Stomach (tissue), 9 donors: ENCODE measurements around the gene SCP2. TPM values are rescaled to one million over a fixed set of nuclear protein-coding genes. Genes with fewer than 3 reads are reported as not detected.

Experiments
- DNase-seq, 2 donors: peaks; one replicate each; pipeline versions ENCODE4 v3.0.0 to v3.0.0-alpha.2; 2013 to 2019
- H3K27ac ChIP-seq, 5 donors: fragments of 200-600 bp in 4 of 5; sonication (generic) in 4 of 5; one replicate each; pipeline ENCODE4 v1.5.1; 2013 to 2019; ENCODE audit warnings: mild to moderate bottlenecking in 1 of 5, moderate library complexity in 1 of 5
- H3K27me3 ChIP-seq, 3 donors: fragments of 200-600 bp; sonication (generic); one replicate each; pipeline ENCODE4 v1.5.1; 2017 to 2019; ENCODE audit warnings: mixed run types in 1 of 3
- H3K36me3 ChIP-seq, 4 donors: fragments of 200-600 bp; sonication (generic); 1 replicate in 3 of 4; 2 replicates in 1 of 4; pipeline ENCODE4 v1.5.1; 2016 to 2019
- H3K4me1 ChIP-seq, 4 donors: fragments of 200-600 bp; sonication (generic); one replicate each; pipeline ENCODE4 v1.5.1; 2016 to 2019
- H3K4me3 ChIP-seq, 4 donors: fragments of 200-600 bp; sonication (generic) in 3 of 4; one replicate each; pipeline ENCODE4 v1.5.1; 2016 to 2019; ENCODE audit warnings: mild to moderate bottlenecking in 1 of 4
- H3K9me3 ChIP-seq, 4 donors: fragments of 200-600 bp; sonication (generic); one replicate each; pipeline ENCODE4 v1.5.1; 2016 to 2019
- EP300 ChIP-seq: sonication (generic); formaldehyde crosslinking; IDR thresholded peaks from one replicate; pipeline ENCODE4 v1.6.1; 2017; ENCODE audit warnings: antibody characterized with exemption
- POLR2A ChIP-seq, 4 donors: fragments of 450-650 bp; IDR thresholded peaks; one replicate each; pipeline ENCODE4 v1.6.1; 2016; ENCODE audit warnings: antibody characterized with exemption in 4 of 4, control low read depth in 2 of 4, mild to moderate bottlenecking in 1 of 4, moderate library complexity in 1 of 4
- POLR2AphosphoS5 ChIP-seq, 3 donors: sonication (generic); formaldehyde crosslinking; IDR thresholded peaks; one replicate each; pipeline ENCODE4 v1.6.1; 2016; ENCODE audit warnings: antibody characterized with exemption in 3 of 3
- WGBS, 5 donors: extraction: QIAGEN DNeasy Blood & Tissue Kit in 3 of 5; methylation state at CpG; one replicate each; pipeline versions ENCODE4 v1.1.5 to v1.1.7; 2013 to 2018; 5-methylcytosine and 5-hydroxymethylcytosine counted together
- intact Hi-C: fragments of 100-400 bp; cut with DNase I; formaldehyde crosslinking; loops from one replicate; pipeline ENCODE4 v1.15.1; 2023; ENCODE audit warnings: low total_unique reads
- polyA plus RNA-seq, 3 donors: library from polyadenylated mRNA; stranded (reverse); fragments of 200-250 nt; gene quantifications; one replicate each; pipeline ENCODE4 v1.2.3, GENCODE V29; 2013
- total RNA-seq, 5 donors: library from RNA; depleted of rRNA; stranded (reverse); fragments of >200 nt; gene quantifications; one replicate each; pipeline versions ENCODE4 v1.1.0 to v1.2.3, GENCODE V29; 2014 to 2016
- TF ChIP-seq, protein P1 (sequence below), 7 experiments: fragments of 450-650 bp in 4 of 7; fragments of 200-600 bp in 3 of 7; sonication (generic) in 3 of 7; IDR thresholded peaks; one replicate each; pipeline ENCODE4 v1.5.1; 2016 to 2019; ENCODE audit warnings: antibody characterized with exemption in 7 of 7, control low read depth in 2 of 7, mild to moderate bottlenecking in 1 of 7
- donor health status: healthy with polysubstance abuse.
- donor health status: Bipolar disorder and iron deficiency.
- donor health status: healthy.

The SCP2 gene
- total and polyA plus RNA-seq, 8 donors = 45.1 to 347 (median 97.0) TPM

DNA sequence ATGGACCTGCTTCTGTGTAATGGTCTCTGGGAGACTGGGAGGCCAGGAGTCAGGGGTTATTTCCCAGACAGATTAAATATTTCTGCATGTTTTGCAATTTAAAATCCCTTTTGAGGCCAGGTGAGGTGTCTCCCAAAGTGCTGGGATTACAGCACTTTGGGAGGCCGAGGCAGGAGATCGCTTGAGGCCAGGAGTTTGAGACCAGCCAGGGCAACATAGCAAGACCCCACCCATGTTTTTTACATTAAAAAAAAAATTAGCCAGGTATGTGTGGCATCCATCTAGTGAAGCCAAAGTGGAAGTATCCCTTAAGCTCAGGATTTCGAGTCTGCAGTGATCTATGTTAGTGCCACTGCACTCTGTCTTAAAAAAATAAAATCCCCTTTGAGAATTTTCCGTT, 39.6 kb upstream of the SCP2 start:
- Histone ChIP-seq H3K27me3 (no peaks in the 10 kb centered on the region), H3K4me3 (no peak overlapping the region), H3K9me3 (no peaks in the 10 kb centered on the region), H3K4me1 (no peaks in the 10 kb centered on the region), H3K27ac (no peak overlapping the region), H3K36me3 (no peaks in the 10 kb centered on the region)
- intact Hi-C loops = no loop called here
- no peak for DNase-seq
- TF ChIP-seq EP300 (no peak), POLR2A (IDR thresholded peaks at IDR 0.05) (no peak), POLR2AphosphoS5 (IDR thresholded peaks at IDR 0.05) (no peak)
- TF ChIP-seq, protein P1, sequence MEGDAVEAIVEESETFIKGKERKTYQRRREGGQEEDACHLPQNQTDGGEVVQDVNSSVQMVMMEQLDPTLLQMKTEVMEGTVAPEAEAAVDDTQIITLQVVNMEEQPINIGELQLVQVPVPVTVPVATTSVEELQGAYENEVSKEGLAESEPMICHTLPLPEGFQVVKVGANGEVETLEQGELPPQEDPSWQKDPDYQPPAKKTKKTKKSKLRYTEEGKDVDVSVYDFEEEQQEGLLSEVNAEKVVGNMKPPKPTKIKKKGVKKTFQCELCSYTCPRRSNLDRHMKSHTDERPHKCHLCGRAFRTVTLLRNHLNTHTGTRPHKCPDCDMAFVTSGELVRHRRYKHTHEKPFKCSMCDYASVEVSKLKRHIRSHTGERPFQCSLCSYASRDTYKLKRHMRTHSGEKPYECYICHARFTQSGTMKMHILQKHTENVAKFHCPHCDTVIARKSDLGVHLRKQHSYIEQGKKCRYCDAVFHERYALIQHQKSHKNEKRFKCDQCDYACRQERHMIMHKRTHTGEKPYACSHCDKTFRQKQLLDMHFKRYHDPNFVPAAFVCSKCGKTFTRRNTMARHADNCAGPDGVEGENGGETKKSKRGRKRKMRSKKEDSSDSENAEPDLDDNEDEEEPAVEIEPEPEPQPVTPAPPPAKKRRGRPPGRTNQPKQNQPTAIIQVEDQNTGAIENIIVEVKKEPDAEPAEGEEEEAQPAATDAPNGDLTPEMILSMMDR (IDR thresholded peaks at IDR 0.05) = no peak
- 82 to 91% (median 87%) methylated on average over 4 of the region's 4 CpGs for WGBS, 5 donors

DNA sequence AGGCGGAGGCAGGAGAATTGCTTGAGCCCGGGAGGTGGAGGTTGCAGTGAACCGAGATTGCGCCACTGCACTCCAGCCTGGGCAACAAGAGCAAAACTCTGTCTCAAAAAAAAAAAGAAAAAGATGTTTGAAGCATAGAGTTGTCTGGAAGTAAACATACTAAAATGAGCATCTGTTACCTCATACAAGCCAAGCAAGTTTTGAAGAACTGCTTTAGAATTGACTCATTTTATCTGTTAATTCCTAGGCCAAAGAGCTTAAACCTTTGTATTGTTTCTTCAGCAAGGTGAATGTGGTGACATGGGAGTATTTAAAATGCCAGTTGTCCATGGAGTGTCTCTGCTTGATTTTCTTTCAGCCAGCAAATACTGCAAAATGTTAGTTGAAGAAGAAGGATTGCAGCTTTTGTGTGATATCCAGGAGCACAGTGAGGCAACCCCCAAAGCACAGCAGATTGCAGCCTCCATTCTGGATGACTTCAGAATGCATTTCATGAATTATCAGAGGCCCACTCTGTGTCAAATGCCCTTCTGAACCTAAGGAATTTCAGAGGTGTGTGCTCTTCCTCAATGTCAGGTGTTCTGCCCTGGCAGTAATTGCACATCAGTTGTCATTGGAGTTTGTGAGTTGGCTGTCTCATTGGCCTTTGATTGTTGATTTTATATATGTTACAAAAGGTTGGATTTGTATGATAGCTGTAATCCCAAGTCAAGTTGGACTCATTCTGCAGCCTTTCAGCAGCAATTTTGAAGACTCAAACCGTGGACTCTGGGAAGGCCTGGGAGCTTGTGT, 34.5 kb upstream of the SCP2 start:
- Histone ChIP-seq H3K4me3 (no peak overlapping the region), H3K4me1 (no peaks in the 10 kb centered on the region), H3K36me3 (peaks cover 0 to 31% (median 25%) of the 10 kb centered on the region in 4 donors), H3K27me3 (no peaks in the 10 kb centered on the region), H3K27ac (no peak overlapping the region), H3K9me3 (no peaks in the 10 kb centered on the region)
- intact Hi-C loops = no loop called here
- 88 to 97% (median 95%) methylated on average over 5 of the region's 5 CpGs for WGBS, 5 donors
- TF ChIP-seq EP300 = no peak
- no peak for TF ChIP-seq POLR2A (IDR thresholded peaks at IDR 0.05)
- TF ChIP-seq, protein P1 (IDR thresholded peaks at IDR 0.05) = no peak
- no peak for TF ChIP-seq POLR2AphosphoS5 (IDR thresholded peaks at IDR 0.05)
- DNase-seq = no peak

DNA sequence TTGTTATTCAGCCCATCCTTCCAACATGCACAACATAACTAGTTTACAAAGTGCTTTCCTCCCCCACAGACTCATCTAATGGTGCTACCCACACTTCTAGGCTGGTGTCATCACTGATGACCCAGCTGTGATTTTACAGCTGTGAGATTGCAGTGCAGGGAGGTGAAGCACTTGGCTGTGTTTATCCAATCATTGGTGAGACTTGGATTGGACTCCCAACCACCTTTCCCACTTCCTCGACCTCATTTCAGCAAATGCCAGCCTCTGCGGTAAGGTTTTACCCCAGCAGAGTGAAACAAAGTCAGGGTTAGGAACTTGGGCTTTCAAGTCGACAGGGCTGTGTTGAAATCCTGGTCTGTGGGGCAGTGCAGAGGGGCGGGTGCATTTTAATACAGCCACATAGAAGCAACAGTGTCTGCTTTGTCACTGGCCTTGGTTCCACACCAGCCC, 27.6 kb upstream of the SCP2 start:
- H3K4me1 ChIP-seq = no peaks in the 10 kb centered on the region
- no peak overlapping the region for H3K27ac ChIP-seq
- no peaks in the 10 kb centered on the region for H3K9me3 ChIP-seq
- DNase-seq = no peak
- H3K4me3 ChIP-seq = no peak overlapping the region
- intact Hi-C loops = no loop called here
- 40 to 50% (median 49%) methylated on average over 4 of the region's 4 CpGs for WGBS, 5 donors
- no peaks in the 10 kb centered on the region for H3K27me3 ChIP-seq
- TF ChIP-seq POLR2A (IDR thresholded peaks at IDR 0.05) (no peak), POLR2AphosphoS5 (IDR thresholded peaks at IDR 0.05) (no peak), EP300 (no peak)
- TF ChIP-seq, protein P1 (IDR thresholded peaks at IDR 0.05) = no peak
- peaks cover 0 to 56% (median 41%) of the 10 kb centered on the region in 4 donors for H3K36me3 ChIP-seq

DNA sequence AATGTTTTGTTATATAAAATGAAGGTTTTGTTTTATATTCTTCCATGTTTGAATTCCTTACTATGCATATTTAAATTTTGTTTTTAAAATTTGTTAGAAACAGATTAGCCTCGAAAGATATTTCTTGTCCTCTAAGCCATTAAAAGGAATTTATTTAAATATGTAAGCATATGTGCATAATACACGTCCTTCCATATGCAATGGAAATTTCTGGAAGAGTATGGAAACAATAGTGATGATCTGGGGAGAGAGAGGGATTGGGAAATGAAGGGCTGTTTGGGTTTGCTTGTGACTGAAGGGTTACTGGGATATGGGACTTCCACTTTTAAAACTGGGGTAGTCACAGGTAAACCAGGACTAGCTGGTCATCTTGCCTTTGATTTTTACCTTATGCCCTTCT, 26.7 kb upstream of the SCP2 start:
- H3K27me3 ChIP-seq = no peaks in the 10 kb centered on the region
- TF ChIP-seq, protein P1 (IDR thresholded peaks at IDR 0.05) = no peak
- H3K4me1 ChIP-seq = peaks cover 0 to 5% (median 2%) of the 10 kb centered on the region in 4 donors
- WGBS, 5 donors = 75 to 83% (median 80%) methylated on average over 2 of the region's 2 CpGs
- intact Hi-C loops = no loop called here
- no peak for DNase-seq
- H3K4me3 ChIP-seq = no peak overlapping the region
- H3K36me3 ChIP-seq = peaks cover 0 to 52% (median 38%) of the 10 kb centered on the region in 4 donors
- H3K9me3 ChIP-seq = no peaks in the 10 kb centered on the region
- no peak overlapping the region for H3K27ac ChIP-seq
